Endothelial cell of umbilical vein (primary cell): ENCODE results near the gene PER3. TPM values are rescaled to one million over a fixed set of nuclear protein-coding genes. Genes with fewer than 3 reads are reported as not detected.

ENCODE experiments used
- BruUV-seq: library from RNA; stranded (reverse); fragments of 400-500 nt; replicated peaks from 2 replicates; lab custom pipeline; 2021; lab: Mats Ljungman, UMichigan
- CTCF ChIA-PET: fragments of 300-600, 350-600 bp; sonication (Branson Sonifier 250); formaldehyde crosslinking; loops from one replicate; lab custom pipeline; 2021; ENCODE audit warnings: antibody characterized with exemption, inconsistent platforms; lab: Charles Lee
- POLR2A ChIA-PET: fragments of 300-600, 350-600 bp; sonication (Branson Sonifier 250); formaldehyde crosslinking; loops from one replicate; lab custom pipeline; 2021; ENCODE audit warnings: antibody characterized with exemption, inconsistent platforms; lab: Charles Lee
- DNase-seq: peaks from one replicate; pipeline ENCODE4 v3.0.0-alpha.2; 2011; ENCODE audit warnings: low read depth, low spot score
- FAIRE-seq: peaks from 2 replicates; lab custom pipeline; 2011; peaks lifted over from hg19 to GRCh38; lab: Jason Lieb, UNC
- H2AFZ ChIP-seq: 2 replicates; pipeline ENCODE4 v1.6.0; 2012; ENCODE audit warnings: low read depth, low read length, control low read depth, inconsistent platforms
- H3K27ac ChIP-seq: 2 replicates; pipeline ENCODE4 v1.5.1; 2011; ENCODE audit warnings: low read depth, mild to moderate bottlenecking, control low read depth, low read length, moderate library complexity; ENCODE audit not compliant: insufficient read depth
- H3K27me3 ChIP-seq, 2 experiments: 2 replicates each; pipeline versions ENCODE4 v1.6.0 to v1.6.1; 2011; ENCODE audit warnings: low read length in 2 of 2, mixed read lengths in 1 of 2; ENCODE audit not compliant: control insufficient read depth in 2 of 2, insufficient read depth in 2 of 2
- H3K36me3 ChIP-seq, 2 experiments: 2 replicates in 1 of 2; 3 replicates in 1 of 2; pipeline ENCODE4 v1.5.1; 2011; ENCODE audit warnings: low read length in 2 of 2, mild to moderate bottlenecking in 1 of 2, moderate library complexity in 1 of 2; ENCODE audit not compliant: control insufficient read depth in 2 of 2, insufficient read depth in 2 of 2; ENCODE audit errors: extremely low read depth in 1 of 2
- H3K4me1 ChIP-seq: 3 replicates; pipeline ENCODE4 v1.5.1; 2011; ENCODE audit warnings: mild to moderate bottlenecking, low read length; ENCODE audit not compliant: control insufficient read depth, insufficient read depth; ENCODE audit errors: extremely low read depth
- H3K4me2 ChIP-seq: 2 replicates; pipeline ENCODE4 v1.6.1; 2011; ENCODE audit warnings: low read length, control low read depth, mixed read lengths; ENCODE audit not compliant: insufficient read depth
- H3K4me3 ChIP-seq, 3 experiments: fragments of 200-600 bp in 1 of 3; sonication (generic), shearing (Covaris generic) in 1 of 3; replicated peaks in 1 of 3; 2 replicates each; pipeline ENCODE4 v1.5.1; 2011 to 2016; ENCODE audit warnings: control low read depth in 3 of 3, low read length in 3 of 3, mild to moderate bottlenecking in 2 of 3, inconsistent platforms in 1 of 3, low read depth in 1 of 3, moderate library complexity in 1 of 3; ENCODE audit not compliant: insufficient read depth in 1 of 3
- H3K79me2 ChIP-seq: 2 replicates; pipeline ENCODE4 v1.6.0; 2012; ENCODE audit warnings: low read length, inconsistent platforms; ENCODE audit not compliant: control insufficient read depth, insufficient read depth
- H3K9ac ChIP-seq: replicated peaks from 2 replicates; pipeline ENCODE3; 2011; ENCODE audit warnings: low read length, control low read depth; ENCODE audit not compliant: insufficient read depth; ENCODE audit errors: extremely low read depth
- H3K9me1 ChIP-seq: replicated peaks from 3 replicates; pipeline ENCODE4 v1.6.0; 2011; ENCODE audit warnings: mild to moderate bottlenecking, low read length; ENCODE audit not compliant: control insufficient read depth, insufficient read depth; ENCODE audit errors: extremely low read depth
- H3K9me3 ChIP-seq: replicated peaks from 2 replicates; pipeline ENCODE4 v1.5.1; 2012; ENCODE audit warnings: low read length, inconsistent platforms; ENCODE audit not compliant: control insufficient read depth, insufficient read depth
- H4K20me1 ChIP-seq: replicated peaks from 2 replicates; pipeline ENCODE3; 2011; ENCODE audit warnings: mild to moderate bottlenecking, low read length; ENCODE audit not compliant: control insufficient read depth, insufficient read depth; ENCODE audit errors: extremely low read depth
- CTCF ChIP-seq, 2 donors: IDR thresholded peaks; 1 replicate in 1 of 2; 2 replicates in 1 of 2; pipeline ENCODE4 v1.5.1; 2011; ENCODE audit warnings: low read length in 2 of 2, mild to moderate bottlenecking in 2 of 2, moderate library complexity in 2 of 2, control low read depth in 1 of 2, inconsistent platforms in 1 of 2, low read depth in 1 of 2; ENCODE audit not compliant: insufficient read depth in 1 of 2; ENCODE audit errors: extremely low read depth in 1 of 2
- EZH2 ChIP-seq: IDR thresholded peaks from 2 replicates; pipeline ENCODE4 v1.6.1; 2012; ENCODE audit warnings: borderline replicate concordance, low read depth, mild to moderate bottlenecking, moderate library complexity, low read length, inconsistent platforms; ENCODE audit not compliant: severe bottlenecking
- FOS ChIP-seq: IDR thresholded peaks from 2 replicates; pipeline ENCODE4 v1.6.1; 2011; ENCODE audit warnings: mild to moderate bottlenecking, low read length, moderate library complexity, borderline replicate concordance; ENCODE audit not compliant: insufficient read depth
- GATA2 ChIP-seq: IDR thresholded peaks from 2 replicates; pipeline ENCODE4 v1.7.0; 2011; ENCODE audit warnings: low read depth, mild to moderate bottlenecking, moderate library complexity, mixed read lengths, low read length; ENCODE audit not compliant: insufficient read length, insufficient read depth
- JUN ChIP-seq: IDR thresholded peaks from 2 replicates; pipeline ENCODE4 v1.6.1; 2011; ENCODE audit warnings: borderline replicate concordance, low read depth; ENCODE audit not compliant: insufficient read length, insufficient read depth
- MAX ChIP-seq: IDR thresholded peaks from 2 replicates; pipeline ENCODE4 v1.6.1; 2011; ENCODE audit not compliant: insufficient read depth, insufficient read length
- MYC ChIP-seq: IDR thresholded peaks from one replicate; pipeline ENCODE4 v1.6.1; 2011; ENCODE audit warnings: mild to moderate bottlenecking, low read depth, low read length
- POLR2A ChIP-seq: IDR thresholded peaks from 2 replicates; pipeline ENCODE4 v1.6.1; 2012; ENCODE audit warnings: low read depth, mild to moderate bottlenecking, control low read depth, low read length
- POLR2AphosphoS5 ChIP-seq: IDR thresholded peaks from 2 replicates; pipeline ENCODE4 v1.6.1; 2012; ENCODE audit warnings: low read depth, mild to moderate bottlenecking, control low read depth, low read length, moderate library complexity; ENCODE audit not compliant: insufficient read depth
- dilution Hi-C: fragments of 300-500 bp; cut with MboI; formaldehyde crosslinking; loops from one replicate; pipeline ENCODE4 v1.15.0; 2019; ENCODE audit warnings: low sequenced_read_pairs; ENCODE audit not compliant: extremely low pct_ligation_motif_present
- intact Hi-C: fragments of 100-400 bp; cut with micrococcal nuclease; formaldehyde crosslinking; loops from one replicate; pipeline ENCODE4 v1.10.0; 2022
- polyA plus RNA-seq, 4 experiments: library from polyadenylated mRNA; depleted of rRNA in 3 of 4; stranded (reverse) in 3 of 4; unstranded in 1 of 4; fragments of >200 nt; gene quantifications; 2 replicates each; pipeline versions ENCODE4 v1.2.1 to v1.2.3, GENCODE V29; 2011 to 2012; ENCODE audit warnings: missing spikeins in 1 of 4
- total RNA-seq: library from RNA; stranded (reverse); gene quantifications from 2 replicates; pipeline ENCODE4 v1.2.3, GENCODE V29; 2021

The PER3 gene
- total and polyA plus RNA-seq, 2 donors (not counting 3 experiments of a cell fraction or from before 2014, with no cell fraction given) = 2.5 to 2.6 TPM

- FAIRE-seq = no peak
- DNase-seq = no peak
- H3K4me1 ChIP-seq = no peaks in the 10 kb centered on the region
- H3K9me1 ChIP-seq = no peaks in the 10 kb centered on the region
- no peak overlapping the region for H3K4me2 ChIP-seq
- H2AFZ ChIP-seq = no peak overlapping the region
- ChIA-PET POLR2A (no interaction called here), CTCF (no interaction called here)
- intact Hi-C loops (no loop called here), dilution Hi-C loops (no loop called here)
- no peak overlapping the region for H3K9ac ChIP-seq
- no peaks in the 10 kb centered on the region for H4K20me1 ChIP-seq
- H3K4me3 ChIP-seq = no peak overlapping the region
- no peaks in the 10 kb centered on the region for H3K79me2 ChIP-seq
- H3K9me3 ChIP-seq = no peaks in the 10 kb centered on the region
- no peaks in the 10 kb centered on the region for H3K36me3 ChIP-seq
- no peak overlapping the region for H3K27ac ChIP-seq
- no peak for TF ChIP-seq JUN
- TF ChIP-seq CTCF (IDR thresholded peaks at IDR 0.05; ENCODE audit: extremely low read depth in 1 of 2, insufficient read depth in 1 of 2, low read depth in 1 of 2, low read length in 2 of 2) = no peak
- TF ChIP-seq MYC = no peak
- TF ChIP-seq POLR2AphosphoS5 = no peak
- TF ChIP-seq MAX = no peak
- no peak for TF ChIP-seq FOS
- no peak for TF ChIP-seq POLR2A
- no peak for TF ChIP-seq EZH2
- TF ChIP-seq GATA2 = no peak
- no TSS peak for BruUV-seq
- H3K27me3 ChIP-seq = no peaks in the 10 kb centered on the region
Observed at GRCh38 chr1:7839526-7839925, 55.4 kb downstream of the PER3 start.
